Germinal center (tissue), 1 donor: ENCODE measurements around the gene FCRL6.

Source experiments
- DNase-seq: peaks from one replicate; pipeline ENCODE4 v3.0.0; 2012; ENCODE audit warnings: mixed read lengths, low spot score

FCRL6 gene

GRCh38 chr1:159799446-159799985 lies 2.6 kb upstream of the FCRL6 start:
- DNase-seq = no peak

GRCh38 chr1:159800177-159800930 lies 1.8 kb upstream of the FCRL6 start:
- DNase-seq = no peak

- DNase-seq = no peak
Observed at GRCh38 chr1:159803956-159804689, 2.0 kb downstream of the FCRL6 start.

DNA sequence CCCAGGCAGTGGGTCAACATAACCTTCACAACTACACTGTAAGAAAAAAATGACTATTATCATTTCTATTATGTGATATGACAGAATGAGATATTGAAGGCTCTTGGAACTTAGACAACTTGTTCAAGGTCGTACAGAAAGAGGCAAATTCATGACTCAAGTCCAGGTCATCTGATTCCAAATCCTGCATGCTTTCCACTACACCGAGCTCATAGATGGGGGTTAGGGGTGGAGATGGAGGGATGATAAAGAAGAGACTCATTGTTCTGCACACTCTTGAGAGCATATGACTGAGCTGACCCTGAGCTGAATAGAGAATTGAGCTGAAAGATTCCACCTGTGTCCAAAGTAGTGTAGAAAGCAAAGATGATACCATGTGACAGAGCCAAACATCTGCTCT lies 2.8 kb downstream of the FCRL6 start:
- no peak for DNase-seq

DNA sequence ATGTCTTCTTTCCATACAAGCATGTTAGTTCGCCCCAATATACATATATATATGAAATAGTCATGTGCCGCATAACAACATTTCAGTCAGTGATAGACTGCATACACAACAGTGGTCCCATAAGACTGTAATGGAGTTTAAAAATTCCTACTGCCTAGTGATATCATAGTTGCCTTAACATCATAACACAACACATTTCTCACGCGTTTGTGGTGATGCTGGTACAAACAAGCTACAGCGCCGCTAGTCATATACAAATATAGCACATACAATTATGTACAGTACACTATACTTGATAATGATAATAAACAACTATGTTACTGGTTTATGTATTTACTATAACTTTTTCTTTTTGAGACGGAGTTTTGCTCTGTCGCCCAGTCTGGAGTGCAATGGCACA lies 13.8 kb downstream of the FCRL6 start:
- DNase-seq = no peak

GRCh38 chr1:159817276-159818041 lies 15.3 kb downstream of the FCRL6 start:
- no peak for DNase-seq

DNA sequence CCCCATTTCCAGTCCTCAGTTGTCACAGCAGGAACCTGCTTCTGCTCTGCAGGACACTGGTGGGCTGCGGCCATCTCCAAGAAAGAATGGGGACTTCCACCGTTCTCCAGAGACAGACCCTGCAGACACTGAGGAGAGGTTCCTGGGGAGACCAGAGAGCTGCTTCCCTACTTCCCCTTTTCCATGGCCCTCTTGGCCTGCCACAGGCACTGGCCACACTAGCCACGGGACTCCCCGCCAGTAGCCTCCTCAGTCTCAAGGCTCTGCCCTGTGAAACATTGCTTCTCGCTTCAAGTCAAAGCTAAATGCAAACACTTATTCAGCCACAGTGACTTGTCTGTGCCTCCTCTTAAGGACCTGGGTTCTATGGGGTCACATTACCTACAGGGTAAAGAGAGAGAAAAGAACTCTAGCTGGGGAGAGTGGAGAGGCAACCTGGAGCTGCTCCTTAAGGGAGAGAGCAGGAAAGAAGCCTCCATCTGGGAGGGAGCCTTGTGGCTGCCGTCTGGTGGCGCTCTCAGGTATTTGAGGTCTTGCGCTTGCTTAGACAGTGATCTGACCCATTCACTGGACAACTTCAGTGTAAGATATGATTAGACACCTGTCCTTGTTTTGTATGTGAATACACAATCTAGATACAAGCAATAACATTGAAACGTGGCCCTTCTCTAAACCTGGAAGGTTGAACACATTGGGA lies 19.2 kb downstream of the FCRL6 start:
- peak; percentile 12 for DNase-seq

DNA sequence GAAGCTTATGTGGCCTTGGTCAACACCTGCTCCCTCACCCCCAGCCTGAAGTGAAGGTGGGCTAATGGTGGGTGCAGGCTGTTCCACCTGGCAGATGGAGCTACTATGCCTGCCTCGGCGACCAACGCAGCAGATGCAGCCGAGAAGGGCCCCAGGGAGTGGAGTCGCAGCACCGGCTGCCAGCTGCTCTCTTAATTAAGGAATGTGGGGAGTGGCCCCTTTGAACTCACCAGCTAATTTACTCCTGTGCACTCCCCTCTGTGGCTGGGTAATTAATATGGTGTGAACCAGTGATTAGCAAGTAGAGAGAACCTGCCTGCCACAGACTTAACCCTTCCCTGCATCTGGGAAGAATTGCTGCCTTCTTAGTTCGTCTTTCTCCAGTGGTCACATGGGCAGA lies 21.2 kb downstream of the FCRL6 start:
- DNase-seq = no peak

DNA sequence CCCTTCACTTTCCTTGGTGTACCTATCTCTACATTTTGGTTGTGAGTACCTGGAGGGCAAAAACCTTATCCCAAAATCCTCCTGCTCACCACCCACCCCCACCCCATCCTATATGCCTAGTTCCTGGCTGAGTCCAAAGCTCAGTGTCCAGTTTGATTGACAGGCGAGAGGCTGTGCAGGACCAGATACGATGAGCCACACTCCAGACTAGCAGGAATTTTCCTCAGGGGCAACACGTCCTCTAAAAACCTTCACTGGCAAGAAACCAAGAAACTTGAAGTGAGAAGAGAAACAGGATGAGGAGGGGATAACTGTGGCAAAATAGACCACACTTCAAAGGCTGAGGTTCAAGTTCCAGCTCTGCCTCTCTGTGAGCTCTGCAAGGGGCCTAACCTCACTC lies 23.4 kb downstream of the FCRL6 start:
- DNase-seq = no peak

- DNase-seq = no peak
Observed at GRCh38 chr1:159826441-159827101, 24.4 kb downstream of the FCRL6 start, which contains the start of gene SLAMF8. SLAMF8 (plus strand) TSS chr1:159826873; CDS start chr1:159826899, 26 bp downstream.

GRCh38 chr1:159827102-159827490 lies 24.9 kb downstream of the FCRL6 start:
- no peak for DNase-seq

GRCh38 chr1:159827549-159827948 lies 25.4 kb downstream of the FCRL6 start:
- DNase-seq = no peak

DNA sequence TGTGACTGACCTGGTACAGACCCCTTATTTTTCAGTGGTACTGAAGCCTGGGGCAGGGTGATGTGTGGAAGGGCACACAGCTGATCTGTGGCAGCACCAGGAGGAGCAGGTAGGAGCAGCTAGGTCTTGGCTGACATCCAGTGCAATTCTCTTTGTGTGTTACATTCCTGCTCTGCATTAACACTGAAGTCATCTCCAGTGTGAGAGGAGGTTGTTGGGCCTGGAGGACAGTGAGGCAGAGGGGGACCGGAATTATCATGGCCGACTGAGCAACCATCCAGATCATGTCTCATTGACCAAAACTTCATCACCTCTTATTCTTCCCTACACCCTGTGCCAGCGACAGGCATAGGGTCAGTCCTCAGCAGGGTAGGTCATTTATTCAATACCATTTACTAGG lies 26.0 kb downstream of the FCRL6 start:
- no peak for DNase-seq

DNA sequence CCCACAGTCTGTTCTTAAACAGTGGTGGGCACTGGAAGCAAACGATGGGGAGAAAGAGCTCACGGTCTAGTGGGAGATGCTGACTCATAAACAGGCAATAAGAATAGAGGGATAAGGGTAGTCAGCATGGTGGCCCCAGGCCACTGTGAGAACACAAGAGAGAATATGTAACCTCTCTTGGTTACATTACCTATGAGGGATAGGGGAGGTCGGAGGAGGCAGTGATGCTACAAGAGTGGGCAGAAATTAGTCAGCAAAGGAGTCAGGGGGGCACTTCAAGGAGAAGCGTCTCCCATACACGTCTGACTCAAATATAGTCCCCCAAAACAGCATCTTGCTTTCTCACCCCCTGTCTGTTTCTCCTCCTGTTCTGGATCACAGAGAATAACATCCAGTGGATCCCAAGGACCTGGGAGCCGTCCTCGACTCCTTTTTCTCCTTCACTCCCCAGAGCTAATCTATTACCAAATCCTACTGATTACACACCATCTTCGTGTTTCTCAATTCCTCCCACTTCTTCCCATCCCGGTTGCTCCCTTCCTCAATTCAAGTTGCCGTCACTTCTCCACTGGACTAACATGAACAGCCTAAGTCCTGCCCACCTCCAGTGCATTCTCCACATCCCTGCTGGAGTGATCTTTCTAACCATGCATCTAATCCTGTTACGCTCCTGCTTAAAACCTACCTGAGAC lies 26.6 kb downstream of the FCRL6 start:
- DNase-seq = no peak

DNA sequence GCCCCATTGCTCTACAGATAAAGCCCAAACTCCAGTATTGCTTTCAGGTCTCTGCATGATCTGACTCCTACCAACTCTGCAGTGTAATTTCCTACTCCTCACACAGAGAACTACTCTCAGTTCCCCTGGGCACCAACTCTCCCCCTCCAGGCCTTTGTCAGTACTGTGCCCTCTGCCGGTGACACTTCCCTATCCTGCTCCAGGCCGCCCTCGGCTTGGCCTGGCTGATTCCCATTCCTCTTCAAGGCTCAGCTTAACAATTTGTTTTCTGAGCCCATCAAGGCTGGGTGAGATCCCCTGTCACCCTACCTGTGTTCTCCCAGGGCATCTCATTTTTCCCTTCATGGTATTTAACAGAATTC lies 27.1 kb downstream of the FCRL6 start:
- peak; percentile 72 for DNase-seq

DNA sequence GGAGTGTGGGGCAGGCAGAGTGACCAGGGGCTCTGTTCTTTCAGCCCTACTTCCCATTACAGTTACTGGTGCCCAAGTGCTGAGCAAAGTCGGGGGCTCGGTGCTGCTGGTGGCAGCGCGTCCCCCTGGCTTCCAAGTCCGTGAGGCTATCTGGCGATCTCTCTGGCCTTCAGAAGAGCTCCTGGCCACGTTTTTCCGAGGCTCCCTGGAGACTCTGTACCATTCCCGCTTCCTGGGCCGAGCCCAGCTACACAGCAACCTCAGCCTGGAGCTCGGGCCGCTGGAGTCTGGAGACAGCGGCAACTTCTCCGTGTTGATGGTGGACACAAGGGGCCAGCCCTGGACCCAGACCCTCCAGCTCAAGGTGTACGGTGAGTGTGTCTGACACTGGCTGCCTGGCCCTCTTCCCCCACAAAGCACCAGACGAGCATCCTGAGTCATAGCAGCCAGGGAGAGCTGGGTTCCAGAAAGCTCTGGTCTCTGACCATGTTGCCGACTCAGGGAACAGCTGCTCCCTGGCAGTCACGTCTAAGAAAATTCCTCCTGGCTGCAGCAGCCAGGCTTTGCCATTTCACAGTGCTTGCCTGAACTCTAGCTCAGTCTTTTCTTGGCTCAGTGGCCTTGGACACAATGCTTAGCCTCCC lies 27.8 kb downstream of the FCRL6 start:
- DNase-seq = no peak

GRCh38 chr1:159830722-159831121 lies 28.6 kb downstream of the FCRL6 start:
- DNase-seq = no peak

DNA sequence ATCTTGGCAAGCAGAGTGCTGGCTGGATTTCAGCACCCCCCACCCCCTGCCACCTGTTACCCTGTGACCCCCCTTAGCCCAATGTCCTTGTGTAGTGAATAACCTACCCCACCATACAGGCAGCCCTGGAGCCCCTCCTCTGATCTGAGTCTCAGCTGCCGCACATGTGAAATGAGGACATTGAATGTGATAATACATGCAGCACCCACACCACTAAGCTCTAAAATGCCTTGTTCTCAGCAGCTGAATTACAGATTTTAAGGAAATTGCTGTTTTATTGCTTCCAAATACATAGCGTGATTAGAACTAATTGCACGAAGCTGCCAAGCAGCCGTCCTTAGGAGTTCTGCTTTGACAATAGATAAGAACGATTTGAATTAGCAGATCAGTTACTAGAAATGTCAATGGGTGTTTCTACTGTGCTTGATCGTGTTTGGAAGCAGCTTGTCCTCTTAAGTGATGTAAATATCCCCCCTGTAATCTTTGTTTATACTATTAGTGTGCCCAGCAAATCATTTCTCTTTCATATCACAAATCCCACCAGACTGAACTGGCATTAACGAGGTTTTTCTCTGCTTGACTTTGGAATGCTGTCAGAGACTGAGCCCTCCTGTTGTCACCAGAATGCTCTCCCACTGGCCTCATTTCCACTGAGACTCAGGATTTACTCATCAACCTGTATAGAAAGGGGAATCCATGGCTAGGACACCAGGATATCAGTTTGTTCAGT lies 29.4 kb downstream of the FCRL6 start:
- no peak for DNase-seq

DNA sequence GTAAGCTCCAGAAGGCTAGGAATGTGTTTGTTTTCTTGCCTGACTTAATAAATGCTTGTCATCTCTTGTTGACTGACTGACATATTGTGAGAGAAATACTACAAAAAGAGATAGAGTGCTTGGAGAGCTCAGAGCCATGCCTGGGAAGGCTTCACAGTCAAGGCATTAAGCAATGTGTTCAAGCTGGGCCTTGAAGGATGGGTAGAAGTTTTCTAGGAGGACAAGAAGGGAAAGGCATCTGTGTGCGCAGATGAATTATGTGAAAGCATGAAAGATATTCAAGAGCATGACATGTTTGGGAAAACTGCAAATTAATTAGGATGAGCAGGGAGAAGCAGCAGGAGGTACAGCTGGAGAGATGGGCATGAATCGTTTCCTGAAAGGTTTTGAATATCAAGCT lies 30.1 kb downstream of the FCRL6 start:
- no peak for DNase-seq

DNA sequence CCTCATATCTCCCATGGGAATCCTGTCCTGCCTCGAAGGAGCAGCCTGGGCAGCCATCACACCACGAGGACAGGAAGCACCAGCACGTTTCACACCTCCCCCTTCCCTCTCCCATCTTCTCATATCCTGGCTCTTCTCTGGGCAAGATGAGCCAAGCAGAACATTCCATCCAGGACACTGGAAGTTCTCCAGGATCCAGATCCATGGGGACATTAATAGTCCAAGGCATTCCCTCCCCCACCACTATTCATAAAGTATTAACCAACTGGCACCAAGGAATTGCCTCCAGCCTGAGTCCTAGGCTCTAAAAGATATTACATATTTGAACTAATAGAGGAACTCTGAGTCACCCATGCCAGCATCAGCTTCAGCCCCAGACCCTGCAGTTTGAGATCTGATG lies 33.2 kb downstream of the FCRL6 start:
- DNase-seq = no peak
